HL-60/S4 treated with retinoic acid at 250 ng/mL for 4 days and 3 days (cell line): ENCODE results near the gene BCL2L1.

Experiments used
- in situ Hi-C: fragments of 300-500 bp; cut with MboI; formaldehyde crosslinking; loops from 2 replicates; pipeline ENCODE4 v1.7.0; 2022; ENCODE audit warnings: low sequenced_read_pairs

BCL2L1 gene

GRCh38 chr20:31695849-31696804, 26.5 kb downstream of the BCL2L1 start:
- in situ Hi-C loops: no loop called here

- in situ Hi-C loops: no loop called here
These were observed 27.6 kb downstream of the BCL2L1 start for GRCh38 chr20:31694842-31695593.

GRCh38 chr20:31693987-31694661, 28.5 kb downstream of the BCL2L1 start:
- in situ Hi-C loops: no loop called here

GRCh38 chr20:31693402-31693801, 29.3 kb downstream of the BCL2L1 start:
- in situ Hi-C loops: no loop called here

- in situ Hi-C loops: no loop called here
These were observed 30.9 kb downstream of the BCL2L1 start for GRCh38 chr20:31691646-31692275.

- in situ Hi-C loops: no loop called here
These were observed 32.5 kb downstream of the BCL2L1 start for GRCh38 chr20:31690124-31690666.

- in situ Hi-C loops: no loop called here
These were observed 33.5 kb downstream of the BCL2L1 start for GRCh38 chr20:31689141-31689540.

- in situ Hi-C loops: no loop called here
These were observed 34.9 kb downstream of the BCL2L1 start for GRCh38 chr20:31687777-31688176.

- in situ Hi-C loops: no loop called here
These were observed 36.6 kb downstream of the BCL2L1 start for GRCh38 chr20:31685853-31686643.

- in situ Hi-C loops: no loop called here
These were observed 38.3 kb downstream of the BCL2L1 start for GRCh38 chr20:31684153-31685015.

- in situ Hi-C loops: no loop called here
These were observed 39.7 kb downstream of the BCL2L1 start for GRCh38 chr20:31682927-31683326.

GRCh38 chr20:31682352-31682751, 40.3 kb downstream of the BCL2L1 start:
- in situ Hi-C loops: no loop called here

- in situ Hi-C loops: no loop called here
These were observed 40.9 kb downstream of the BCL2L1 start for GRCh38 chr20:31681769-31682168.

GRCh38 chr20:31681128-31681727, 41.4 kb downstream of the BCL2L1 start:
- in situ Hi-C loops: no loop called here

- in situ Hi-C loops: no loop called here
These were observed 42.2 kb downstream of the BCL2L1 start for GRCh38 chr20:31680286-31681127.

- in situ Hi-C loops: no loop called here
These were observed 43.0 kb downstream of the BCL2L1 start for GRCh38 chr20:31679357-31680285.
